HCT116 (cell line): Measurements from ENCODE around the gene FN3K.

Source experiments
- CEBPB ChIP-seq: IDR thresholded peaks from 2 replicates; pipeline ENCODE4 v1.6.1; 2012; ENCODE audit warnings: low read depth
- EZH2phosphoT487 ChIP-seq: fragments of 200-600 bp; IDR thresholded peaks from 2 replicates; pipeline ENCODE4 v1.6.1; 2018; ENCODE audit warnings: antibody characterized with exemption, borderline replicate concordance
- JUND ChIP-seq: IDR thresholded peaks from 2 replicates; pipeline ENCODE4 v1.6.1; 2012
- POLR2A ChIP-seq: IDR thresholded peaks from 2 replicates; pipeline ENCODE4 v1.7.0; 2011; ENCODE audit warnings: borderline replicate concordance; ENCODE audit not compliant: insufficient read depth, insufficient read length; ENCODE audit errors: extremely low read depth
- POLR2AphosphoS5 ChIP-seq: IDR thresholded peaks from 2 replicates; pipeline ENCODE4 v1.6.1; 2011; ENCODE audit warnings: mild to moderate bottlenecking, low read depth, low read length, moderate library complexity
- RAD21 ChIP-seq: IDR thresholded peaks from 2 replicates; pipeline ENCODE4 v1.6.1; 2012; ENCODE audit warnings: low read depth, mild to moderate bottlenecking
- SRF ChIP-seq: IDR thresholded peaks from 2 replicates; pipeline ENCODE4 v1.6.1; 2012; ENCODE audit warnings: low read depth
- TCF7L2 ChIP-seq: IDR thresholded peaks from 2 replicates; pipeline ENCODE4 v1.7.0; 2011; ENCODE audit warnings: borderline replicate concordance, inconsistent platforms; ENCODE audit not compliant: insufficient read depth, insufficient read length; ENCODE audit errors: extremely low read depth
- ZNF274 ChIP-seq: fragments of 200-500 bp; sonication (Bioruptor generic); IDR thresholded peaks from 2 replicates; pipeline ENCODE4 v1.6.1; 2014; ENCODE audit warnings: mild to moderate bottlenecking, low read depth, low read length, inconsistent platforms
- TF ChIP-seq, protein P1 (sequence below): IDR thresholded peaks from 2 replicates; pipeline ENCODE4 v1.6.1; 2012
- TF ChIP-seq, protein P2 (sequence below), 3 experiments: fragments of 200-600 bp in 1 of 3; sonication (generic) in 1 of 3; IDR thresholded peaks in 2 of 3; conservative IDR thresholded peaks in 1 of 3; 2 replicates each; pipeline ENCODE4 v1.5.1; 2012 to 2017; ENCODE audit warnings: low read depth in 2 of 3, low read length in 2 of 3, antibody characterized with exemption in 1 of 3, borderline replicate concordance in 1 of 3, control low read depth in 1 of 3, mild to moderate bottlenecking in 1 of 3, mixed read lengths in 1 of 3, mixed run types in 1 of 3, moderate library complexity in 1 of 3; ENCODE audit not compliant: insufficient read depth in 1 of 3
- TF ChIP-seq, protein P3 (sequence below): IDR thresholded peaks from 2 replicates; pipeline ENCODE4 v1.6.1; 2011; ENCODE audit warnings: mild to moderate bottlenecking, low read length, moderate library complexity; ENCODE audit not compliant: insufficient replicate concordance; ENCODE audit errors: extremely low read depth
- TF ChIP-seq, protein P4 (sequence below): IDR thresholded peaks from 2 replicates; pipeline ENCODE4 v1.6.1; 2012
- TF ChIP-seq, protein P5 (sequence below): IDR thresholded peaks from 2 replicates; pipeline ENCODE4 v1.6.1; 2012; ENCODE audit warnings: low read depth

DNA sequence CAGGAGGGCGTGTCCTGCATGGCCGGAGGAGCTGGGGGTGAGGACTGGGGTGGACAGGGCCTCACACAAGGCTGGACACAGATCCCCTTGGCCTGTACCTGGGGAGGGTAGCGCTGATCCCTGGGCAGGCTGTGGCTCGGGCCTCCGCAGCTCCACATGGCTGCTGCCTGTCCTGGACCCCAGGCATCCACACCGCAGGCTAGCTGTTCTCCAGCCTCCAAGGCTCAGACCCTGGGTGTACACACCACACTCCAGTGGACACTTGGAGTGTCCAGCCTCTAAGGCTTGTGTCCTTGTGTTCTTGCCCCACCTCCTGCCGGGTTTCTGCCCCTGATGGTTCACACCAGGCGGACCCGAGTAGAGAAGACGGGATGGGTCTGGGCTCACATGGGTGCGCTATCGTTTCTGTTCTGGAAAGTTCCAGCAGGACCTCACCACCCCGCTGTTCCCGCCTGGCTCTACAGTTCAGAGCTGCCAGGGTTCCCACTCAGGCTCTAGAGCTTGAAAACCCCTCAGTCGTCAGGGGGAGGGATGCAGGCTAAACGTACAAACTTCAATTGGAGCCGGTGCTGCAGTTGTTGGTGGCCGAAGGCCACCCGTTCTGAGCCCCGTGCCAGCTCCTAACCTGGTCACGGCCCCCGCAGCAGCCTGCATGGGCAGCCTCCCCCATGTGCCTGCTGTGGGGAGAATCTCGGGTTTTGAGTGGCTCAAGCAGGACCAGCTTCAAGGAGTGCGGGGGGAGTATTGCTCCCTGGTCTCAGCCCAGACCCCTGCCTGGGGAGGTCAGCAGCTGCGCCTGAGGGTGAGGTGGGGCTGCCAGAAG lies 25.5 kb upstream of the FN3K start:
- TF ChIP-seq POLR2AphosphoS5 (no peak), CEBPB (no peak), JUND (no peak), POLR2A (no peak), TCF7L2 (no peak), EZH2phosphoT487 (no peak), SRF (no peak), RAD21 (no peak), ZNF274 (no peak)
- TF ChIP-seq, protein P1, sequence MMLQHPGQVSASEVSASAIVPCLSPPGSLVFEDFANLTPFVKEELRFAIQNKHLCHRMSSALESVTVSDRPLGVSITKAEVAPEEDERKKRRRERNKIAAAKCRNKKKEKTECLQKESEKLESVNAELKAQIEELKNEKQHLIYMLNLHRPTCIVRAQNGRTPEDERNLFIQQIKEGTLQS, result no peak
- TF ChIP-seq, protein P2, sequence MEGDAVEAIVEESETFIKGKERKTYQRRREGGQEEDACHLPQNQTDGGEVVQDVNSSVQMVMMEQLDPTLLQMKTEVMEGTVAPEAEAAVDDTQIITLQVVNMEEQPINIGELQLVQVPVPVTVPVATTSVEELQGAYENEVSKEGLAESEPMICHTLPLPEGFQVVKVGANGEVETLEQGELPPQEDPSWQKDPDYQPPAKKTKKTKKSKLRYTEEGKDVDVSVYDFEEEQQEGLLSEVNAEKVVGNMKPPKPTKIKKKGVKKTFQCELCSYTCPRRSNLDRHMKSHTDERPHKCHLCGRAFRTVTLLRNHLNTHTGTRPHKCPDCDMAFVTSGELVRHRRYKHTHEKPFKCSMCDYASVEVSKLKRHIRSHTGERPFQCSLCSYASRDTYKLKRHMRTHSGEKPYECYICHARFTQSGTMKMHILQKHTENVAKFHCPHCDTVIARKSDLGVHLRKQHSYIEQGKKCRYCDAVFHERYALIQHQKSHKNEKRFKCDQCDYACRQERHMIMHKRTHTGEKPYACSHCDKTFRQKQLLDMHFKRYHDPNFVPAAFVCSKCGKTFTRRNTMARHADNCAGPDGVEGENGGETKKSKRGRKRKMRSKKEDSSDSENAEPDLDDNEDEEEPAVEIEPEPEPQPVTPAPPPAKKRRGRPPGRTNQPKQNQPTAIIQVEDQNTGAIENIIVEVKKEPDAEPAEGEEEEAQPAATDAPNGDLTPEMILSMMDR (IDR thresholded peaks at IDR 0.05 in 2 of 3, conservative IDR thresholded peaks at IDR 0.05 in 1 of 3; ENCODE audit: borderline replicate concordance in 1 of 3, insufficient read depth in 1 of 3, low read depth in 2 of 3, low read length in 2 of 3), result no peak
- TF ChIP-seq, protein P3, sequence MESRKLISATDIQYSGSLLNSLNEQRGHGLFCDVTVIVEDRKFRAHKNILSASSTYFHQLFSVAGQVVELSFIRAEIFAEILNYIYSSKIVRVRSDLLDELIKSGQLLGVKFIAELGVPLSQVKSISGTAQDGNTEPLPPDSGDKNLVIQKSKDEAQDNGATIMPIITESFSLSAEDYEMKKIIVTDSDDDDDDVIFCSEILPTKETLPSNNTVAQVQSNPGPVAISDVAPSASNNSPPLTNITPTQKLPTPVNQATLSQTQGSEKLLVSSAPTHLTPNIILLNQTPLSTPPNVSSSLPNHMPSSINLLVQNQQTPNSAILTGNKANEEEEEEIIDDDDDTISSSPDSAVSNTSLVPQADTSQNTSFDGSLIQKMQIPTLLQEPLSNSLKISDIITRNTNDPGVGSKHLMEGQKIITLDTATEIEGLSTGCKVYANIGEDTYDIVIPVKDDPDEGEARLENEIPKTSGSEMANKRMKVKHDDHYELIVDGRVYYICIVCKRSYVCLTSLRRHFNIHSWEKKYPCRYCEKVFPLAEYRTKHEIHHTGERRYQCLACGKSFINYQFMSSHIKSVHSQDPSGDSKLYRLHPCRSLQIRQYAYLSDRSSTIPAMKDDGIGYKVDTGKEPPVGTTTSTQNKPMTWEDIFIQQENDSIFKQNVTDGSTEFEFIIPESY, result no peak
- TF ChIP-seq, protein P4, sequence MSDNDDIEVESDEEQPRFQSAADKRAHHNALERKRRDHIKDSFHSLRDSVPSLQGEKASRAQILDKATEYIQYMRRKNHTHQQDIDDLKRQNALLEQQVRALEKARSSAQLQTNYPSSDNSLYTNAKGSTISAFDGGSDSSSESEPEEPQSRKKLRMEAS, result no peak
- TF ChIP-seq, protein P5, sequence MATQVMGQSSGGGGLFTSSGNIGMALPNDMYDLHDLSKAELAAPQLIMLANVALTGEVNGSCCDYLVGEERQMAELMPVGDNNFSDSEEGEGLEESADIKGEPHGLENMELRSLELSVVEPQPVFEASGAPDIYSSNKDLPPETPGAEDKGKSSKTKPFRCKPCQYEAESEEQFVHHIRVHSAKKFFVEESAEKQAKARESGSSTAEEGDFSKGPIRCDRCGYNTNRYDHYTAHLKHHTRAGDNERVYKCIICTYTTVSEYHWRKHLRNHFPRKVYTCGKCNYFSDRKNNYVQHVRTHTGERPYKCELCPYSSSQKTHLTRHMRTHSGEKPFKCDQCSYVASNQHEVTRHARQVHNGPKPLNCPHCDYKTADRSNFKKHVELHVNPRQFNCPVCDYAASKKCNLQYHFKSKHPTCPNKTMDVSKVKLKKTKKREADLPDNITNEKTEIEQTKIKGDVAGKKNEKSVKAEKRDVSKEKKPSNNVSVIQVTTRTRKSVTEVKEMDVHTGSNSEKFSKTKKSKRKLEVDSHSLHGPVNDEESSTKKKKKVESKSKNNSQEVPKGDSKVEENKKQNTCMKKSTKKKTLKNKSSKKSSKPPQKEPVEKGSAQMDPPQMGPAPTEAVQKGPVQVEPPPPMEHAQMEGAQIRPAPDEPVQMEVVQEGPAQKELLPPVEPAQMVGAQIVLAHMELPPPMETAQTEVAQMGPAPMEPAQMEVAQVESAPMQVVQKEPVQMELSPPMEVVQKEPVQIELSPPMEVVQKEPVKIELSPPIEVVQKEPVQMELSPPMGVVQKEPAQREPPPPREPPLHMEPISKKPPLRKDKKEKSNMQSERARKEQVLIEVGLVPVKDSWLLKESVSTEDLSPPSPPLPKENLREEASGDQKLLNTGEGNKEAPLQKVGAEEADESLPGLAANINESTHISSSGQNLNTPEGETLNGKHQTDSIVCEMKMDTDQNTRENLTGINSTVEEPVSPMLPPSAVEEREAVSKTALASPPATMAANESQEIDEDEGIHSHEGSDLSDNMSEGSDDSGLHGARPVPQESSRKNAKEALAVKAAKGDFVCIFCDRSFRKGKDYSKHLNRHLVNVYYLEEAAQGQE, result no peak
